ENCODE results near the gene CSNK2A2. TPM values are rescaled to one million over a fixed set of nuclear protein-coding genes. Genes with fewer than 3 reads are reported as not detected.

The CSNK2A2 gene
- total RNA-seq (ENCODE audit: low replicate concordance) = 25.4 and 48.4 TPM in 2 replicates

DNA sequence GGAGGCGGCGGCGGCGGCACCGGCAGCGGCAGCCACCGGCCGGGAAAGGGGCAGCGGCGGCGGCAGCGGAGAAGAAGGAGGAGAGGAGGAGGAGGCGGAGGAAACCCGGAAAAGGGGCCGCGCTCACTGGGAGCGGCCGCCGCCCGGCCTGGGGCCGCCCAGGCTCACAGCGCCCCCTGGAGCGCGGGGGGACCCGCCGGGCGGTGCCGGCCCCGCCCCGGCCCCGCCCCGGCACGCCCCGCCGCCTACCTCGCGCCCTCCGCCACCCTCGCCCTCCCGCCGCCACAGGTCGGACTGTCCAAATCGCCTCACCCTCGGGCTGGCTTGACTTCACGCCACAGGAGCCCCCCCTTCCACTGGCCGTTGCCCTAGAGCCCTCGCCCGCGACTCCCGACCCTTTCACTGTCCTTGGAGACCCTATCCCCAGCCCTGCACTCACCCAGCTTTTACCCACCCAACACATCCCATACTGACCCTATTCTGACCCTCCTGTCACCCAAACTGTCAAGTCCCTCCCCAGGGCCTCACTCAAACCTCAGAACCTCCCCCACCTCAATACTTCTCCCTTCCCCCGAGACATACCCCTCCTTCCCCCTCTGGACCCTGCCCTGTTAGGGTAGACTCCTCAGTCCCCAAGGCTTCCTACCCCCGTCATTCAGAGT lies at the start of gene CSNK2A2:
Gene CSNK2A2 (minus strand): TSS at position 85 of the 662 bp plus-strand sequence. CDS start 370 bp downstream, outside the sequence.
- DNase-seq (ENCODE audit: low read depth) = peak; percentile 60
- TF ChIP-seq, protein P1, sequence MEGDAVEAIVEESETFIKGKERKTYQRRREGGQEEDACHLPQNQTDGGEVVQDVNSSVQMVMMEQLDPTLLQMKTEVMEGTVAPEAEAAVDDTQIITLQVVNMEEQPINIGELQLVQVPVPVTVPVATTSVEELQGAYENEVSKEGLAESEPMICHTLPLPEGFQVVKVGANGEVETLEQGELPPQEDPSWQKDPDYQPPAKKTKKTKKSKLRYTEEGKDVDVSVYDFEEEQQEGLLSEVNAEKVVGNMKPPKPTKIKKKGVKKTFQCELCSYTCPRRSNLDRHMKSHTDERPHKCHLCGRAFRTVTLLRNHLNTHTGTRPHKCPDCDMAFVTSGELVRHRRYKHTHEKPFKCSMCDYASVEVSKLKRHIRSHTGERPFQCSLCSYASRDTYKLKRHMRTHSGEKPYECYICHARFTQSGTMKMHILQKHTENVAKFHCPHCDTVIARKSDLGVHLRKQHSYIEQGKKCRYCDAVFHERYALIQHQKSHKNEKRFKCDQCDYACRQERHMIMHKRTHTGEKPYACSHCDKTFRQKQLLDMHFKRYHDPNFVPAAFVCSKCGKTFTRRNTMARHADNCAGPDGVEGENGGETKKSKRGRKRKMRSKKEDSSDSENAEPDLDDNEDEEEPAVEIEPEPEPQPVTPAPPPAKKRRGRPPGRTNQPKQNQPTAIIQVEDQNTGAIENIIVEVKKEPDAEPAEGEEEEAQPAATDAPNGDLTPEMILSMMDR (IDR thresholded peaks at IDR 0.05; ENCODE audit: insufficient read depth, low read length) = peak; percentile 12
- H3K4me3 ChIP-seq (ENCODE audit: low read depth, low read length) = peak within 1 kb of the TSS; percentile 85

DNA sequence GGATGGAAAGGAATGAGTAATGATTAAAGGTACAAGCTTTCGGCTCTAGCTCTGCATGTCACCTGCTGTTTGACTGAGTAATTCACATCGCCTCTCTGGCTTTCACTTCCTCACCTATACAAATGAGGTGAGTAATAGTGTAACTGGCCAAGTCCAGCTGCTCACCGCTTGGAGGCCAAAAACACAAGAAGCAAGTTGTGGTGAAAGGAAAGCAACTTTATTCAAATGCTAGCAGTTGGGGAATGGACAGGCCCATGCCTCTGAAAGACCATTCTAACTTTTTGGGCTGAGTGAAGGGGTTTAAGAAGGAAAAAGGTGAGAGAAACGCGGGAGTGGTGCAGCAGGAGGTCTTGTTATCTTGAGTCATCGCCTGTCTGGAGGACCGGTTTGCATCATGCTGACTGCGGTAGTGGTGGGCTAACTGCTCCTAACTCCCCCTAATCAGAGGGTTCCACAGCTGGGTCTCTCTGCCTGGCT lies 45.7 kb upstream of the CSNK2A2 start:
- TF ChIP-seq, protein P1 (IDR thresholded peaks at IDR 0.05; ENCODE audit: insufficient read depth, low read length) = no peak
- DNase-seq (ENCODE audit: low read depth) = no peak
- H3K4me3 ChIP-seq (ENCODE audit: low read depth, low read length) = no peak overlapping the region

DNA sequence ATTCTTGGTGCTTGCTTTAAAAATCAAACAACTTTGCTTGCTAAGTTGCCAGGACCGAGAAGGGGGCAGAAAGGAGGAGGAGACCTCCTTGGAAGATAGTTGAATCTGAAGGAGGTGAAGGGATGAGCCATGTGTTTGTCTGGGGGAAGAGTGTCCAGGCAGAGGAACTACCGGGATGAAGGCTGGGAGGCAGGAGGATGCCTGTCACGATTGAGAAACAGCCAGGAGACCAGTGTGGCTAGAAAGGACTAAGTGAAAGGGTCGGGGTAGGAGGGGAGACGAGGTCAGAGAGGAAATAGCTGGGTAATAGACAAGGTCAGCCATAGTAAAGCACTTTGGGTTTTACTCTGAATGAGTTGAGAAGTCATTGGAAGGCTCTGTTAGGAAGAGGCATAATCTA lies 38.9 kb upstream of the CSNK2A2 start:
- DNase-seq (ENCODE audit: low read depth) = no peak
- no peak overlapping the region for H3K4me3 ChIP-seq (ENCODE audit: low read depth, low read length)
- TF ChIP-seq, protein P1 (IDR thresholded peaks at IDR 0.05; ENCODE audit: insufficient read depth, low read length) = no peak

DNA sequence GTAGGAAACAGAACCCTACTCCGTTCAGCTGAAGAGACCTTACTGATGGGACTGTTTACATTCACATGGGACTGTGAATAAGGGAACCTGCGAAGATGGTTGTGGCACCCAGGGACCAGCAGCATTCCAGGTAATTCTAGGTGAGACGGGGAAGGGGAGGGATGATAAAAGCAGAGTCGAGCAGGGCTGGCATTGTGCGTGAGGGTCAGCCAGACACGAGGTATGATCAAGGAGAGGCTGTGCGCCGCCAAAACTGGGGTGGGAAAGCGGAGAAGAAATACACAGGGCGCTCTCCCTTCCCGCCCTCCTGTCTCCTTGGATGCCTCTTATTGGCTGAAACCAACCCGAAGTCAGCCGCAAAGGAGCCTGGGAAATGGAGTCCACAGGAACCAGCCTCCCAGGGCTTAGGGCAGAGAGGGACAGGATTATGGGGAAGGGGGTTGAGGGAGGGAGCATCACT lies 38.4 kb upstream of the CSNK2A2 start:
- peak; percentile 54 for DNase-seq (ENCODE audit: low read depth)
- TF ChIP-seq, protein P1 (IDR thresholded peaks at IDR 0.05; ENCODE audit: insufficient read depth, low read length) = no peak

DNA sequence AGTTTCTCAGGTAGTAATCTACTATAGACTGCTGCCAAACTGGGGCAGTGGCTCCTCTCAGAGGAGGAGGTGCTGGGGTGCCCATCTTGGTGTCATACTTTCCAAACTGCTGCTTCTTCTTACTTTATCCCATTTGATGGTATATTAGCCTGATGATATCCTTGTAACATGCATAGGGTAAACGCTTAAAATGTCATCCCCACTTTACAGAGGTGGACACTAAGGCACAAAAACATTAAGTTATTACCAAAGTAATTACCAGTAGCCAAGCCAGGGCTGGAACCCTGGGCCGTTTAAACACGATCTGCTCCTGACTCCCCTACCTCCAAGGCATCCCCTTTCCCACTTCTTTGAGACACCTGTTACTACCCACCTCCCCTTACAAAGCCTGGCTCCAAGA lies 37.8 kb upstream of the CSNK2A2 start:
- no peak for DNase-seq (ENCODE audit: low read depth)
- H3K4me3 ChIP-seq (ENCODE audit: low read depth, low read length) = no peak overlapping the region
- TF ChIP-seq, protein P1 (IDR thresholded peaks at IDR 0.05; ENCODE audit: insufficient read depth, low read length) = no peak

More for the DNA sequence above, 38.4 kb upstream of the CSNK2A2 start:
- peak overlapping the region; percentile 49 for H3K4me3 ChIP-seq (ENCODE audit: low read depth, low read length)

DNA sequence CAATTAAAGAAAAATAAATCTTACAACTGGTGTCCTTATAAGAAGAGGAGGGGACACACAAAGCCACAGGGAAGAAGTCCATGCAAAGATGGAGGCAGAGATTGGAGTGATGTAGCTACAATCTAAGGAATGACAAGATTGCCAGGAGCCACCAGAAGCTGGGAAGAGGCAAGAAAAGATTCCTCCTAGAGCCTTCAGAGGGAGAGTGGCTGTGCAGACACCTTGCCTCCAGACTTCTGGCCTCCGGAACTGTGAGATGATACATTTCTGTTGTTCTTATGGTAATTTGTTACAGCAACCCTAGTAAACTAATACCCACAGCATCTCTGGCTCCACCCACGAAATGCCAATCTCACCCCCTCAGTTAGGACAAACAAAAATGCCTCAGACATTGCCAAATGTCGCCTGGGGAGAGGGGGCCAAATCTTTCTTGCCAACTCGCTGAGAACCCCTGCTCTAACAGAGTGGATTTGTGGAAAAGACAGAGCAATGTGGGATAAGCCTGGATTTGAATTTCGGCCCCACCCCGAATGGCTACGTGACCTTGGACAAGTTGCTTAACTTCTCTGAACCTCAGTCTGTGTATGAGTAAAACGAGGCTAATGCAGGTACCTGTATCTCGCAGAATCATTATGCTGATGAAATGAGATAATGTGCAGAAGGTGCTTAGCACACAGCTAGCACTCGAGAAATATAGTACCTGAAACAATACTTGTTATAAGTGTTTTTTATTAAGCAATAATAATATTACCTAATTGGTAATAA lies 37.1 kb upstream of the CSNK2A2 start:
- TF ChIP-seq, protein P1 (IDR thresholded peaks at IDR 0.05; ENCODE audit: insufficient read depth, low read length) = no peak
- no peak overlapping the region for H3K4me3 ChIP-seq (ENCODE audit: low read depth, low read length)
- no peak for DNase-seq (ENCODE audit: low read depth)

All from fibroblast of the aortic adventitia (primary cell).